ENCODE data around the gene ALG6. TPM values are rescaled to one million over a fixed set of nuclear protein-coding genes. Genes with fewer than 3 reads are reported as not detected.
A peak's percentile ranks its signal among the peaks of the same experiment; 100 is the strongest.

The ALG6 gene
- total RNA-seq, 1 experiment from 2014 or later: 22.7 TPM

- no peak for DNase-seq
- Histone ChIP-seq H3K4me3 (ENCODE audit: insufficient read depth, low read depth, low read length) (no peak overlapping the region), H3K27me3 (ENCODE audit: control insufficient read depth, insufficient read depth, low read length) (peaks cover 1% of the 10 kb centered on the region; the same call in 1 of the 2 replicates), H3K36me3 (replicated peaks; ENCODE audit: control insufficient read depth, insufficient read depth, low read length) (no peaks in the 10 kb centered on the region)
Observed at GRCh38 chr1:63362073-63362472, 5.4 kb upstream of the ALG6 start.

GRCh38 chr1:63362578-63362977 is 4.8 kb upstream of the ALG6 start:
- Histone ChIP-seq H3K4me3 (ENCODE audit: insufficient read depth, low read depth, low read length) (no peak overlapping the region), H3K36me3 (replicated peaks; ENCODE audit: control insufficient read depth, insufficient read depth, low read length) (no peaks in the 10 kb centered on the region), H3K27me3 (ENCODE audit: control insufficient read depth, insufficient read depth, low read length) (peaks cover 1% of the 10 kb centered on the region; the same call in 1 of the 2 replicates)
- DNase-seq: no peak

DNA sequence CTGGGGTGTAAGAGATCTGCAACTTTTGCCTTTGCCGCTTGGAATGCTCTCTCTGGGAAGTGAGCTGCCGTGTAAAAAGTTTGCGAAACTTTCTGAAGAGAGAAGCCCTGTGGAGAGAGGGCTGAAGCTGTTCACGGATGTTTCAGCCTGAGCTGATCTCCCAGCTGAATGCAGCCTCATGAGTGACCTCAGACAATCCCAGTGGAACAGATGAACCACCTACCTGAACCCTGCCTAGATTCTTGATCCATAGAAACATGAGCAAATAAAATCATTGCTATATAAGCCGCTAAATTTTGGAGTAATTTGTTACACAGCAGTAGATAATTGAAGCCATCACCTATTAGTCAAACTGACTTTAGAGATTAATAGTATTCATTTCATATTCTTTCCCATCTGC is 4.4 kb upstream of the ALG6 start:
- Histone ChIP-seq H3K27me3 (ENCODE audit: control insufficient read depth, insufficient read depth, low read length) (peaks cover 1% of the 10 kb centered on the region; the same call in 1 of the 2 replicates), H3K36me3 (replicated peaks; ENCODE audit: control insufficient read depth, insufficient read depth, low read length) (no peaks in the 10 kb centered on the region), H3K4me3 (ENCODE audit: insufficient read depth, low read depth, low read length) (no peak overlapping the region)
- DNase-seq: no peak

DNA sequence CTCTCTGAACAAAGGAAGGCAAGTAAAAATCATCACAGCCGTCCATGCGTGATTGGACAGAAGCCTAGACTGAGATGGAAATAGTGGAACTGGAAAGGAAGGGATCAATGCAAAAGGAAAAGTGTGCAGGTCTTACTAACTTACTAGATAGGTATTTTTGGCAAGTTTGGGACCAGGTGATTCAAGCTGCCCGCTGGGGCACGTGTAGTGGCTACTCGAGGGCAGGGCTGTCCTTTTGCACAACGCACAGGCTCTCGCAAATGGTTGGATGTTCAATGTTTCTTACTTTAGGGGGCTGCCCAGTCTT is 566 bp upstream of the ALG6 start:
- H3K27me3 ChIP-seq (ENCODE audit: control insufficient read depth, insufficient read depth, low read length): peaks cover 1% of the 10 kb centered on the region; the same call in 1 of the 2 replicates

GRCh38 chr1:63368131-63368530 is 704 bp downstream of the ALG6 start:
- Histone ChIP-seq H3K4me3 (ENCODE audit: insufficient read depth, low read depth, low read length) (peak overlapping the region; percentile 97), H3K36me3 (replicated peaks; ENCODE audit: control insufficient read depth, insufficient read depth, low read length) (peaks cover 1% of the 10 kb centered on the region; the same call in 1 of the 2 replicates), H3K27me3 (ENCODE audit: control insufficient read depth, insufficient read depth, low read length) (peaks cover 1% of the 10 kb centered on the region; the same call in 1 of the 2 replicates)
- no peak for DNase-seq

More for the DNA sequence above, 566 bp upstream of the ALG6 start:
- Histone ChIP-seq H3K4me3 (ENCODE audit: insufficient read depth, low read depth, low read length) (peak overlapping the region; percentile 22; the same call in 1 of the 2 replicates), H3K36me3 (replicated peaks; ENCODE audit: control insufficient read depth, insufficient read depth, low read length) (no peaks in the 10 kb centered on the region)
- no peak for DNase-seq

DNA sequence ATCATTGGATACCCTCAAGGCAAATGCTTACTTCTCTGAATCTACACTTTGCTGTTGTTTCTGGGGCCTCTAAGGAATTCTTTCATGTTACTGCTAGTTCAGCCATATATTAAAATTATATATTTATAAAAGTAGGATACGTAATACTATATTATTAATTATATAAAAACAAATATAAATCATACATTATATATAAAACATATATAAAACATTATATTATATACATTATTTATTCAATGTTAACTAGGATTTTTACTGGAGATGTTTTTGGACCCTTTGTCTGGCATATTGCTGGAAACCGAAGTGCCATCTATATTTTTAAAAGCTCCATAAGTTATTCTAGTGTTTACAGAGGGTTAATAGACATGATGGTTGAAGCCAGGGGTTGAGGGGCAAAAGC is 12.2 kb downstream of the ALG6 start:
- Histone ChIP-seq H3K27me3 (ENCODE audit: control insufficient read depth, insufficient read depth, low read length) (no peaks in the 10 kb centered on the region), H3K4me3 (ENCODE audit: insufficient read depth, low read depth, low read length) (no peak overlapping the region), H3K36me3 (replicated peaks; ENCODE audit: control insufficient read depth, insufficient read depth, low read length) (peaks cover 1% of the 10 kb centered on the region; the same call in 1 of the 2 replicates)
- DNase-seq: no peak

GRCh38 chr1:63381741-63382140 is 14.3 kb downstream of the ALG6 start:
- Histone ChIP-seq H3K36me3 (replicated peaks; ENCODE audit: control insufficient read depth, insufficient read depth, low read length) (peaks cover 1% of the 10 kb centered on the region; the same call in 1 of the 2 replicates), H3K27me3 (ENCODE audit: control insufficient read depth, insufficient read depth, low read length) (no peaks in the 10 kb centered on the region), H3K4me3 (ENCODE audit: insufficient read depth, low read depth, low read length) (no peak overlapping the region)
- no peak for DNase-seq

- DNase-seq: no peak
- no peaks in the 10 kb centered on the region; the same call in none of the 2 replicates for H3K36me3 ChIP-seq (replicated peaks; ENCODE audit: control insufficient read depth, insufficient read depth, low read length)
- no peaks in the 10 kb centered on the region for H3K27me3 ChIP-seq (ENCODE audit: control insufficient read depth, insufficient read depth, low read length)
- H3K4me3 ChIP-seq (ENCODE audit: insufficient read depth, low read depth, low read length): no peak overlapping the region
Observed at GRCh38 chr1:63401945-63402344, 34.5 kb downstream of the ALG6 start.

- Histone ChIP-seq H3K36me3 (replicated peaks; ENCODE audit: control insufficient read depth, insufficient read depth, low read length) (no peaks in the 10 kb centered on the region; the same call in none of the 2 replicates), H3K4me3 (ENCODE audit: insufficient read depth, low read depth, low read length) (no peak overlapping the region), H3K27me3 (ENCODE audit: control insufficient read depth, insufficient read depth, low read length) (no peaks in the 10 kb centered on the region)
- no peak for DNase-seq
Observed at GRCh38 chr1:63403386-63403785, 36.0 kb downstream of the ALG6 start.

DNA sequence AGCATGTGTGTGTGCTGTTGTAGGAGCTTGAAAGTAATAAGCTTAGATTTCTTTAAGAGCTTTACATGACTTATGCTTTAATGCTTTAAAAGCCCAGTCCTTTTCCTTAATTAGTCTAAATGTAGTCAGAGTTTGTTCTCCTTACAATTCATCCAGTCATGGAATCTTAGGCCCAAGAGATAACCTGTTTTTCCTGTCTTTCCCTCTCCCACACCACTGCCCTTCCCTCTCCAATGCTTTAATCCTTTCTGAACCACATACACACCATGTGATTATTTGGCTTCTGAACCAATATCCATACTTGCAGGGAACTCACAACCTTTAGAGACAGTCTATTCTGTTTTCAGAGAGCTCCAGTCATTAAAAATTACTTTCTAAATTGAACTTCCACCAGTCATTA is 37.6 kb downstream of the ALG6 start:
- no peak for DNase-seq
- Histone ChIP-seq H3K4me3 (ENCODE audit: insufficient read depth, low read depth, low read length) (no peak overlapping the region), H3K27me3 (ENCODE audit: control insufficient read depth, insufficient read depth, low read length) (no peaks in the 10 kb centered on the region), H3K36me3 (replicated peaks; ENCODE audit: control insufficient read depth, insufficient read depth, low read length) (no peaks in the 10 kb centered on the region; the same call in 1 of the 2 replicates)

GRCh38 chr1:63405987-63406386 is 38.6 kb downstream of the ALG6 start:
- H3K36me3 ChIP-seq (replicated peaks; ENCODE audit: control insufficient read depth, insufficient read depth, low read length): no peaks in the 10 kb centered on the region; the same call in 1 of the 2 replicates
- no peaks in the 10 kb centered on the region for H3K27me3 ChIP-seq (ENCODE audit: control insufficient read depth, insufficient read depth, low read length)
- no peak overlapping the region for H3K4me3 ChIP-seq (ENCODE audit: insufficient read depth, low read depth, low read length)
- DNase-seq: no peak

GRCh38 chr1:63407002-63407401 is 39.6 kb downstream of the ALG6 start:
- no peaks in the 10 kb centered on the region; the same call in 1 of the 2 replicates for H3K36me3 ChIP-seq (replicated peaks; ENCODE audit: control insufficient read depth, insufficient read depth, low read length)
- no peaks in the 10 kb centered on the region for H3K27me3 ChIP-seq (ENCODE audit: control insufficient read depth, insufficient read depth, low read length)
- H3K4me3 ChIP-seq (ENCODE audit: insufficient read depth, low read depth, low read length): no peak overlapping the region
- no peak for DNase-seq

DNA sequence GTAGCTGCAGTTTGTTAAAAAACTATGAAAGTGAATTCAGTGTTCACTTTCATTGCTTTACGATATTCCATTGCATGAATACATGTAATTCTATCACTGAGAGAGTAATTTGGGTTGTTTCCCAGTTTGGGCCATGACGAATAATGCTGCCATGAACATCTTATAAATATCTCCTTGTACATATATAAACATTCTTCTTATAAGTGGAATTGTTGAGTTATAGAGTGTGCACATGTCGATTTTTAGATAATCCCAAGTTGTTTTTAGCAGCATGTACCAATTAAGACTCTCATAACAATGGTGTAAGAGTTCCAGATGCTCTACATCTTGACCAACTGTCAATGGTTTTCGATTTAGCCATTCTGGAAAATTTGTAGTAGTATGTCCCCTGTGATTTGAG is 40.9 kb downstream of the ALG6 start:
- Histone ChIP-seq H3K36me3 (replicated peaks; ENCODE audit: control insufficient read depth, insufficient read depth, low read length) (no peaks in the 10 kb centered on the region; the same call in 1 of the 2 replicates), H3K27me3 (ENCODE audit: control insufficient read depth, insufficient read depth, low read length) (no peaks in the 10 kb centered on the region), H3K4me3 (ENCODE audit: insufficient read depth, low read depth, low read length) (no peak overlapping the region)
- no peak for DNase-seq

DNA sequence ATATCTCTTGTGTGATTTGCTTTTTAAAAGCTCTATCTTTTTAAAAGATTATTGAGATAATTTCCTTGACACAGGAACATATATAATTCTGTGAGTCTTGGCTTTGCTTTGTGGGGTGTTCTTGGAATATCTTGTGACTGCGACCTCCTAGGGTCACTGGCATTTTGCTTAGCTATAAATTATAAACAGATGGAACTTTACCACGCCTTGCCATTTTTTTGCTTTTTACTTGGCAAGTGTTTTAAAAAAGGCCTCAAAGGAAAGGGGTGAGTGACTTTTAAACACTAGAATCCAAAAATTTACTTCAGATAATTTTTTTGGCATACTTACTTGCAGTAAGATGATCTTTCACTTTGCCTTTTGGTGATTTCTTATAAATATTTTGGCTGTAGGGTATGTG is 43.6 kb downstream of the ALG6 start:
- Histone ChIP-seq H3K36me3 (replicated peaks; ENCODE audit: control insufficient read depth, insufficient read depth, low read length) (no peaks in the 10 kb centered on the region; the same call in 1 of the 2 replicates), H3K4me3 (ENCODE audit: insufficient read depth, low read depth, low read length) (no peak overlapping the region), H3K27me3 (ENCODE audit: control insufficient read depth, insufficient read depth, low read length) (no peaks in the 10 kb centered on the region)
- no peak for DNase-seq

- H3K27me3 ChIP-seq (ENCODE audit: control insufficient read depth, insufficient read depth, low read length): no peaks in the 10 kb centered on the region
- no peak overlapping the region for H3K4me3 ChIP-seq (ENCODE audit: insufficient read depth, low read depth, low read length)
- no peak for DNase-seq
- H3K36me3 ChIP-seq (replicated peaks; ENCODE audit: control insufficient read depth, insufficient read depth, low read length): no peaks in the 10 kb centered on the region
Observed at GRCh38 chr1:63413394-63413793, 46.0 kb downstream of the ALG6 start.

Data from H7 (cell line).